Measurements from ENCODE around the gene CYB561D1. TPM values are rescaled to one million over a fixed set of nuclear protein-coding genes. Genes with fewer than 3 reads are reported as not detected.

The CYB561D1 gene
- total and polyA plus RNA-seq, 2 of the 8 experiments (the other 6 are each of a cell fraction or from before 2014, with no cell fraction given): 3.6 to 3.8 TPM

GRCh38 chr1:109504974-109505373 is 11.1 kb downstream of the CYB561D1 start (continued):
- TF ChIP-seq, protein P1, sequence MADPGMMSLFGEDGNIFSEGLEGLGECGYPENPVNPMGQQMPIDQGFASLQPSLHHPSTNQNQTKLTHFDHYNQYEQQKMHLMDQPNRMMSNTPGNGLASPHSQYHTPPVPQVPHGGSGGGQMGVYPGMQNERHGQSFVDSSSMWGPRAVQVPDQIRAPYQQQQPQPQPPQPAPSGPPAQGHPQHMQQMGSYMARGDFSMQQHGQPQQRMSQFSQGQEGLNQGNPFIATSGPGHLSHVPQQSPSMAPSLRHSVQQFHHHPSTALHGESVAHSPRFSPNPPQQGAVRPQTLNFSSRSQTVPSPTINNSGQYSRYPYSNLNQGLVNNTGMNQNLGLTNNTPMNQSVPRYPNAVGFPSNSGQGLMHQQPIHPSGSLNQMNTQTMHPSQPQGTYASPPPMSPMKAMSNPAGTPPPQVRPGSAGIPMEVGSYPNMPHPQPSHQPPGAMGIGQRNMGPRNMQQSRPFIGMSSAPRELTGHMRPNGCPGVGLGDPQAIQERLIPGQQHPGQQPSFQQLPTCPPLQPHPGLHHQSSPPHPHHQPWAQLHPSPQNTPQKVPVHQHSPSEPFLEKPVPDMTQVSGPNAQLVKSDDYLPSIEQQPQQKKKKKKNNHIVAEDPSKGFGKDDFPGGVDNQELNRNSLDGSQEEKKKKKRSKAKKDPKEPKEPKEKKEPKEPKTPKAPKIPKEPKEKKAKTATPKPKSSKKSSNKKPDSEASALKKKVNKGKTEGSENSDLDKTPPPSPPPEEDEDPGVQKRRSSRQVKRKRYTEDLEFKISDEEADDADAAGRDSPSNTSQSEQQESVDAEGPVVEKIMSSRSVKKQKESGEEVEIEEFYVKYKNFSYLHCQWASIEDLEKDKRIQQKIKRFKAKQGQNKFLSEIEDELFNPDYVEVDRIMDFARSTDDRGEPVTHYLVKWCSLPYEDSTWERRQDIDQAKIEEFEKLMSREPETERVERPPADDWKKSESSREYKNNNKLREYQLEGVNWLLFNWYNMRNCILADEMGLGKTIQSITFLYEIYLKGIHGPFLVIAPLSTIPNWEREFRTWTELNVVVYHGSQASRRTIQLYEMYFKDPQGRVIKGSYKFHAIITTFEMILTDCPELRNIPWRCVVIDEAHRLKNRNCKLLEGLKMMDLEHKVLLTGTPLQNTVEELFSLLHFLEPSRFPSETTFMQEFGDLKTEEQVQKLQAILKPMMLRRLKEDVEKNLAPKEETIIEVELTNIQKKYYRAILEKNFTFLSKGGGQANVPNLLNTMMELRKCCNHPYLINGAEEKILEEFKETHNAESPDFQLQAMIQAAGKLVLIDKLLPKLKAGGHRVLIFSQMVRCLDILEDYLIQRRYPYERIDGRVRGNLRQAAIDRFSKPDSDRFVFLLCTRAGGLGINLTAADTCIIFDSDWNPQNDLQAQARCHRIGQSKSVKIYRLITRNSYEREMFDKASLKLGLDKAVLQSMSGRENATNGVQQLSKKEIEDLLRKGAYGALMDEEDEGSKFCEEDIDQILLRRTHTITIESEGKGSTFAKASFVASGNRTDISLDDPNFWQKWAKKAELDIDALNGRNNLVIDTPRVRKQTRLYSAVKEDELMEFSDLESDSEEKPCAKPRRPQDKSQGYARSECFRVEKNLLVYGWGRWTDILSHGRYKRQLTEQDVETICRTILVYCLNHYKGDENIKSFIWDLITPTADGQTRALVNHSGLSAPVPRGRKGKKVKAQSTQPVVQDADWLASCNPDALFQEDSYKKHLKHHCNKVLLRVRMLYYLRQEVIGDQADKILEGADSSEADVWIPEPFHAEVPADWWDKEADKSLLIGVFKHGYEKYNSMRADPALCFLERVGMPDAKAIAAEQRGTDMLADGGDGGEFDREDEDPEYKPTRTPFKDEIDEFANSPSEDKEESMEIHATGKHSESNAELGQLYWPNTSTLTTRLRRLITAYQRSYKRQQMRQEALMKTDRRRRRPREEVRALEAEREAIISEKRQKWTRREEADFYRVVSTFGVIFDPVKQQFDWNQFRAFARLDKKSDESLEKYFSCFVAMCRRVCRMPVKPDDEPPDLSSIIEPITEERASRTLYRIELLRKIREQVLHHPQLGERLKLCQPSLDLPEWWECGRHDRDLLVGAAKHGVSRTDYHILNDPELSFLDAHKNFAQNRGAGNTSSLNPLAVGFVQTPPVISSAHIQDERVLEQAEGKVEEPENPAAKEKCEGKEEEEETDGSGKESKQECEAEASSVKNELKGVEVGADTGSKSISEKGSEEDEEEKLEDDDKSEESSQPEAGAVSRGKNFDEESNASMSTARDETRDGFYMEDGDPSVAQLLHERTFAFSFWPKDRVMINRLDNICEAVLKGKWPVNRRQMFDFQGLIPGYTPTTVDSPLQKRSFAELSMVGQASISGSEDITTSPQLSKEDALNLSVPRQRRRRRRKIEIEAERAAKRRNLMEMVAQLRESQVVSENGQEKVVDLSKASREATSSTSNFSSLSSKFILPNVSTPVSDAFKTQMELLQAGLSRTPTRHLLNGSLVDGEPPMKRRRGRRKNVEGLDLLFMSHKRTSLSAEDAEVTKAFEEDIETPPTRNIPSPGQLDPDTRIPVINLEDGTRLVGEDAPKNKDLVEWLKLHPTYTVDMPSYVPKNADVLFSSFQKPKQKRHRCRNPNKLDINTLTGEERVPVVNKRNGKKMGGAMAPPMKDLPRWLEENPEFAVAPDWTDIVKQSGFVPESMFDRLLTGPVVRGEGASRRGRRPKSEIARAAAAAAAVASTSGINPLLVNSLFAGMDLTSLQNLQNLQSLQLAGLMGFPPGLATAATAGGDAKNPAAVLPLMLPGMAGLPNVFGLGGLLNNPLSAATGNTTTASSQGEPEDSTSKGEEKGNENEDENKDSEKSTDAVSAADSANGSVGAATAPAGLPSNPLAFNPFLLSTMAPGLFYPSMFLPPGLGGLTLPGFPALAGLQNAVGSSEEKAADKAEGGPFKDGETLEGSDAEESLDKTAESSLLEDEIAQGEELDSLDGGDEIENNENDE (IDR thresholded peaks at IDR 0.05; ENCODE audit: insufficient replicate concordance, low read length): no peak
- TF ChIP-seq ASH2L (IDR thresholded peaks at IDR 0.05; ENCODE audit: low read length): no peak
- TF ChIP-seq SP4 (IDR thresholded peaks at IDR 0.05; ENCODE audit: low read length): no peak
- no peak for TF ChIP-seq JUND (IDR thresholded peaks at IDR 0.05; ENCODE audit: low read length)
- TF ChIP-seq EZH2 (IDR thresholded peaks at IDR 0.05; ENCODE audit: low read depth, low read length, severe bottlenecking): no peak
- TF ChIP-seq HDAC2 (IDR thresholded peaks at IDR 0.05; ENCODE audit: borderline replicate concordance in 1 of 2, low read depth in 2 of 2, low read length in 2 of 2): no peak
- TF ChIP-seq CTBP2 (IDR thresholded peaks at IDR 0.05; ENCODE audit: borderline replicate concordance, insufficient read depth, insufficient read length, low read length): no peak
- TF ChIP-seq TEAD4 (IDR thresholded peaks at IDR 0.05; ENCODE audit: low read depth, low read length): no peak
- TF ChIP-seq TAF7 (optimal IDR thresholded peaks at IDR 0.05; ENCODE audit: borderline replicate concordance, low read depth, low read length): no peak
- no peak for TF ChIP-seq SIX5 (IDR thresholded peaks at IDR 0.05; ENCODE audit: low read depth, low read length)
- no peak for TF ChIP-seq POU5F1 (IDR thresholded peaks at IDR 0.05; ENCODE audit: low read depth, low read length)
- no peak for TF ChIP-seq MAFK (IDR thresholded peaks at IDR 0.05; ENCODE audit: low read depth, low read length)

Data from H1 (cell line).